ENCODE results near the gene TADA1.

DNA sequence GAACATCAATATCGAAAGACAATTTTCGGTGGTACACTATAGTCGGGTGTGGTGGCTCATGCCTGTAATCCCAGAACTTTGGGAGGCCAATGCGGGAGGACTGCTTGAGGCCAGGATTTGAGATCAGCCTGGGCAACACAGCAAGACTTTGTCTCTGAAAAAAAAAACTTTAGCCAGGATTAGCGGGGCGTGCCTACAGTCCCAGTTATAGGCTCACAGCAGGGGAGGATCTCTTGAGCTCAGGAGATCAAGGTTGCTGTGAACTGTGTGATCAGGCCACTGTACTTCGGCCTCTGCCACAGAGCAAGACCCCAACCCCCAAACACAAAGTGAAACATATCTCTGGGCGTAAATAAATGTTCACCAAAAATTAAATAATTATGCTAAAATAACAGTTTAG, 1.6 kb downstream of the TADA1 start:
- TF ChIP-seq, protein P1, sequence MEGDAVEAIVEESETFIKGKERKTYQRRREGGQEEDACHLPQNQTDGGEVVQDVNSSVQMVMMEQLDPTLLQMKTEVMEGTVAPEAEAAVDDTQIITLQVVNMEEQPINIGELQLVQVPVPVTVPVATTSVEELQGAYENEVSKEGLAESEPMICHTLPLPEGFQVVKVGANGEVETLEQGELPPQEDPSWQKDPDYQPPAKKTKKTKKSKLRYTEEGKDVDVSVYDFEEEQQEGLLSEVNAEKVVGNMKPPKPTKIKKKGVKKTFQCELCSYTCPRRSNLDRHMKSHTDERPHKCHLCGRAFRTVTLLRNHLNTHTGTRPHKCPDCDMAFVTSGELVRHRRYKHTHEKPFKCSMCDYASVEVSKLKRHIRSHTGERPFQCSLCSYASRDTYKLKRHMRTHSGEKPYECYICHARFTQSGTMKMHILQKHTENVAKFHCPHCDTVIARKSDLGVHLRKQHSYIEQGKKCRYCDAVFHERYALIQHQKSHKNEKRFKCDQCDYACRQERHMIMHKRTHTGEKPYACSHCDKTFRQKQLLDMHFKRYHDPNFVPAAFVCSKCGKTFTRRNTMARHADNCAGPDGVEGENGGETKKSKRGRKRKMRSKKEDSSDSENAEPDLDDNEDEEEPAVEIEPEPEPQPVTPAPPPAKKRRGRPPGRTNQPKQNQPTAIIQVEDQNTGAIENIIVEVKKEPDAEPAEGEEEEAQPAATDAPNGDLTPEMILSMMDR (IDR thresholded peaks at IDR 0.05; ENCODE audit: low read depth, low read length): no peak
- no peak for TF ChIP-seq EZH2phosphoT487 (IDR thresholded peaks at IDR 0.05; ENCODE audit: low read depth)

Measured in OCI-LY3 (cell line).